GM12878 (cell line): ENCODE data around the gene GPR39. TPM values are rescaled to one million over a fixed set of nuclear protein-coding genes. Genes with fewer than 3 reads are reported as not detected.

Experiments
- ATAC-seq: fragments of 200-7000 bp; cut with Tn5 transposase; 3 replicates; pipeline ENCODE4 v1.9.1; 2020; ENCODE audit warnings: mild to moderate bottlenecking, moderate library complexity
- BruUV-seq: library from RNA; stranded (reverse); fragments of 400-500 nt; replicated peaks from 2 replicates; lab custom pipeline; 2021; lab: Mats Ljungman, UMichigan
- CTCF ChIA-PET: fragments of 300-600 bp; sonication (Branson Sonifier 250); formaldehyde crosslinking; extraction: SDS; loops from one replicate; lab custom pipeline; 2021; ENCODE audit warnings: inconsistent platforms; lab: Yijun Ruan, JAX
- POLR2A ChIA-PET: fragments of 350-600 bp; formaldehyde crosslinking; extraction: SDS; loops from one replicate; lab custom pipeline; 2021; ENCODE audit warnings: inconsistent platforms; lab: Charles Lee
- RAD21 ChIA-PET: fragments of 300-600 bp; sonication (Branson Sonifier 250); formaldehyde crosslinking; loops from one replicate; lab custom pipeline; 2023; ENCODE audit warnings: antibody characterized with exemption; ENCODE audit not compliant: unreplicated experiment; lab: Charles Lee
- SMC1A ChIA-PET: fragments of 300-600 bp; sonication (Branson Sonifier 250); formaldehyde crosslinking; loops from one replicate; lab custom pipeline; 2023; ENCODE audit not compliant: unreplicated experiment, uncharacterized antibody; lab: Charles Lee
- DNase-seq: peaks from one replicate; pipeline ENCODE4 v3.0.0-alpha.2; 2011; ENCODE audit warnings: low read depth, low spot score
- FAIRE-seq: peaks from 3 replicates; lab custom pipeline; 2011; peaks lifted over from hg19 to GRCh38; lab: Jason Lieb, UNC
- H2AFZ ChIP-seq: 2 replicates; pipeline ENCODE4 v1.6.0; 2011; ENCODE audit warnings: low read depth, low read length, control low read depth; ENCODE audit not compliant: control insufficient read depth
- H3K27ac ChIP-seq: 2 replicates; pipeline ENCODE4 v1.5.1; 2011; ENCODE audit warnings: control low read depth; ENCODE audit not compliant: control insufficient read depth, insufficient read depth
- H3K27me3 ChIP-seq, 2 experiments: replicated peaks in 1 of 2; 2 replicates each; pipeline versions ENCODE4 v1.6.0 to v1.6.1; 2011; ENCODE audit warnings: low read length in 1 of 2; ENCODE audit not compliant: control insufficient read depth in 2 of 2, insufficient read depth in 2 of 2
- H3K36me3 ChIP-seq, 2 experiments: 2 replicates each; pipeline ENCODE4 v1.5.1; 2011; ENCODE audit warnings: low read length in 1 of 2; ENCODE audit not compliant: control insufficient read depth in 2 of 2, insufficient read depth in 2 of 2
- H3K4me1 ChIP-seq: 2 replicates; pipeline ENCODE4 v1.6.1; 2011; ENCODE audit warnings: mild to moderate bottlenecking, low read length, moderate library complexity, mixed read lengths; ENCODE audit not compliant: control insufficient read depth, insufficient read depth
- H3K4me2 ChIP-seq: 2 replicates; pipeline ENCODE4 v1.6.0; 2011; ENCODE audit warnings: control low read depth; ENCODE audit not compliant: control insufficient read depth, insufficient read depth
- H3K4me3 ChIP-seq: fragments of 200-600 bp; sonication (generic); 2 replicates; pipeline ENCODE4 v1.5.1; 2016
- H3K79me2 ChIP-seq: 2 replicates; pipeline ENCODE4 v1.6.0; 2011; ENCODE audit warnings: low read length; ENCODE audit not compliant: control insufficient read depth, insufficient read depth
- H3K9ac ChIP-seq: 2 replicates; pipeline ENCODE4 v1.8.0; 2011; ENCODE audit warnings: low read length, control low read depth, mixed read lengths; ENCODE audit not compliant: control insufficient read depth, insufficient read depth
- H3K9me3 ChIP-seq: replicated peaks from 3 replicates; pipeline ENCODE4 v1.5.1; 2011; ENCODE audit warnings: mild to moderate bottlenecking, low read length; ENCODE audit not compliant: control insufficient read depth, insufficient read depth
- H4K20me1 ChIP-seq: 2 replicates; pipeline ENCODE4 v1.6.0; 2011; ENCODE audit not compliant: control insufficient read depth, insufficient read depth
- ATF2 ChIP-seq: IDR thresholded peaks from 2 replicates; pipeline ENCODE4 v1.6.1; 2012; ENCODE audit warnings: low read length, inconsistent platforms
- CHD2 ChIP-seq: IDR thresholded peaks from 2 replicates; pipeline ENCODE4 v1.6.1; 2011; ENCODE audit warnings: low read depth, low read length, improper control_type of control experiment, borderline replicate concordance
- POLR2AphosphoS5 ChIP-seq: IDR thresholded peaks from 2 replicates; pipeline ENCODE4 v1.6.1; 2011; ENCODE audit warnings: mild to moderate bottlenecking, low read length, inconsistent platforms
- POU2F2 ChIP-seq: IDR thresholded peaks from 3 replicates; pipeline ENCODE4 v1.6.1; 2011; ENCODE audit warnings: low read depth, mild to moderate bottlenecking, low read length, borderline replicate concordance
- RBBP5 ChIP-seq: fragments of 200-600 bp; sonication (generic); conservative IDR thresholded peaks from 2 replicates; pipeline ENCODE4 v1.6.1; 2016
- SMAD1 ChIP-seq: fragments of 450-650 bp; IDR thresholded peaks from 2 replicates; pipeline ENCODE4 v1.6.1; 2018; ENCODE audit warnings: mild to moderate bottlenecking, low read depth; ENCODE audit not compliant: partially characterized antibody
- USF1 ChIP-seq: IDR thresholded peaks from 2 replicates; pipeline ENCODE4 v1.6.1; 2011; ENCODE audit warnings: borderline replicate concordance, low read depth, mild to moderate bottlenecking, moderate library complexity, mixed read lengths, low read length; ENCODE audit not compliant: insufficient read depth; ENCODE audit errors: extremely low read length
- ZBTB4 ChIP-seq: fragments of 450-650 bp; formaldehyde crosslinking; IDR thresholded peaks from 2 replicates; pipeline ENCODE4 v1.4.0; 2022; ENCODE audit warnings: mild to moderate bottlenecking, moderate library complexity
- ZNF384 ChIP-seq: IDR thresholded peaks from 2 replicates; pipeline ENCODE4 v1.6.1; 2012; ENCODE audit warnings: low read depth, mild to moderate bottlenecking, low read length, improper control_type of control experiment, borderline replicate concordance
- WGBS: methylation state at CpG from one replicate; pipeline ENCODE4 v1.1.6; 2016; ENCODE audit warnings: low lambda C conversion rate; ENCODE audit not compliant: insufficient replicate concordance, insufficient coverage; ENCODE audit errors: missing lambda C conversion rate; 5-methylcytosine and 5-hydroxymethylcytosine counted together
- in situ Hi-C: fragments of 300-500 bp; cut with MboI; formaldehyde crosslinking; loops from 9 replicates; pipeline ENCODE4 v1.14.3; 2018; ENCODE audit warnings: mixed read lengths
- intact Hi-C: fragments of 100-400 bp; cut with micrococcal nuclease; formaldehyde crosslinking; loops from one replicate; pipeline ENCODE4 v1.14.2; 2022; ENCODE audit not compliant: unreplicated experiment
- polyA plus RNA-seq, 11 experiments: library from polyadenylated mRNA; depleted of rRNA in 4 of 11; unstranded in 6 of 11; stranded (reverse) in 5 of 11; fragments of >200 nt; fragmentation: Nextera tagmentation in 4 of 11; fragmentation: Illumina TruSeq in 1 of 11; extraction: Ambion mirVana in 4 of 11; extraction: Trizol in 1 of 11; gene quantifications; 1 replicate in 1 of 11; 2 replicates in 10 of 11; pipeline versions ENCODE4 v1.2.1 to v1.2.3, GENCODE V29; 2011 to 2016; ENCODE audit warnings: inconsistent platforms in 2 of 11, missing spikeins in 2 of 11, low read depth in 1 of 11
- total RNA-seq, 4 experiments: library from RNA; depleted of rRNA in 3 of 4; stranded (reverse); fragments of >200 nt in 3 of 4; fragmentation: Illumina TruSeq in 1 of 4; extraction: Trizol in 1 of 4; gene quantifications; 2 replicates each; pipeline versions ENCODE4 v1.2.1 to v1.2.3, GENCODE V29; 2013 to 2021

The GPR39 gene
- total and polyA plus RNA-seq, 10 of the 15 experiments (the other 5 are each of a cell fraction or from before 2014, with no cell fraction given), result 0.05 to 0.23 TPM; not detected in 8

- H3K27ac ChIP-seq, result no peak overlapping the region
- no peak for DNase-seq
- POLR2A ChIA-PET, result no interaction called here
- H3K9me3 ChIP-seq, result no peaks in the 10 kb centered on the region
- intact Hi-C loops, result no loop called here
- RAD21 ChIA-PET, result no interaction called here
- in situ Hi-C loops, result no loop called here
- CTCF ChIA-PET, result no interaction called here
- H3K79me2 ChIP-seq, result no peaks in the 10 kb centered on the region
- no peak overlapping the region for H3K9ac ChIP-seq
- H3K27me3 ChIP-seq, result no peaks in the 10 kb centered on the region
- no peaks in the 10 kb centered on the region for H4K20me1 ChIP-seq
- SMC1A ChIA-PET, result no interaction called here
- TF ChIP-seq ZNF384 (no peak), ATF2 (no peak), ZBTB4 (CRISPR knock-in tag) (no peak), RBBP5 (no peak), POLR2AphosphoS5 (no peak), CHD2 (no peak), SMAD1 (no peak), USF1 (no peak), POU2F2 (no peak)
- ATAC-seq, result no peak
- 13% methylated on average over 5 of the region's 5 CpGs for WGBS
- no peak overlapping the region for H3K4me3 ChIP-seq
- no TSS peak for BruUV-seq
- no peak for FAIRE-seq
- no peak overlapping the region for H2AFZ ChIP-seq
- no peak overlapping the region for H3K4me2 ChIP-seq
- H3K4me1 ChIP-seq, result no peaks in the 10 kb centered on the region
- no peaks in the 10 kb centered on the region for H3K36me3 ChIP-seq
Observed at GRCh38 chr2:132437852-132438669, 21.5 kb downstream of the GPR39 start.
